Measurements from ENCODE around the gene ENPP7.

The ENPP7 gene

GRCh38 chr17:79715098-79715942 is 15.4 kb upstream of the ENPP7 start:
- DNase-seq (ENCODE audit: low read depth, low spot score) = no peak
- no peak for TF ChIP-seq ZNF274 (IDR thresholded peaks at IDR 0.05; ENCODE audit: low read depth, low read length)
- TF ChIP-seq SUZ12 (IDR thresholded peaks at IDR 0.05; ENCODE audit: extremely low read depth, insufficient read depth, insufficient read length) = no peak
- TF ChIP-seq YY1 (IDR thresholded peaks at IDR 0.05; ENCODE audit: insufficient read depth, insufficient read length) = no peak
- Histone ChIP-seq H3K9ac (ENCODE audit: insufficient read length, low read depth) (no peak overlapping the region), H3K4me1 (ENCODE audit: insufficient read depth, insufficient read length) (peaks cover 3% of the 10 kb centered on the region), H3K27me3 (ENCODE audit: insufficient read depth, insufficient read length) (peaks cover 3% of the 10 kb centered on the region), H3K9me3 (ENCODE audit: insufficient read depth, low read length) (no peaks in the 10 kb centered on the region), H3K36me3 (ENCODE audit: insufficient read depth, insufficient read length, low read length) (no peaks in the 10 kb centered on the region), H3K4me3 (ENCODE audit: insufficient read length, low read depth) (no peak overlapping the region)

- H3K9ac ChIP-seq (ENCODE audit: insufficient read length, low read depth) = peak overlapping the region; percentile 10
- DNase-seq (ENCODE audit: low read depth, low spot score) = no peak
- no peaks in the 10 kb centered on the region for H3K9me3 ChIP-seq (ENCODE audit: insufficient read depth, low read length)
- no peaks in the 10 kb centered on the region for H3K36me3 ChIP-seq (ENCODE audit: insufficient read depth, insufficient read length, low read length)
- no peak overlapping the region for H3K4me3 ChIP-seq (ENCODE audit: insufficient read length, low read depth)
- TF ChIP-seq YY1 (IDR thresholded peaks at IDR 0.05; ENCODE audit: insufficient read depth, insufficient read length) (no peak), ZNF274 (IDR thresholded peaks at IDR 0.05; ENCODE audit: low read depth, low read length) (no peak), SUZ12 (IDR thresholded peaks at IDR 0.05; ENCODE audit: extremely low read depth, insufficient read depth, insufficient read length) (no peak)
- peaks cover 3% of the 10 kb centered on the region for H3K27me3 ChIP-seq (ENCODE audit: insufficient read depth, insufficient read length)
- peaks cover 3% of the 10 kb centered on the region for H3K4me1 ChIP-seq (ENCODE audit: insufficient read depth, insufficient read length)
Measured at GRCh38 chr17:79715943-79716797, 14.6 kb upstream of the ENPP7 start.

DNA sequence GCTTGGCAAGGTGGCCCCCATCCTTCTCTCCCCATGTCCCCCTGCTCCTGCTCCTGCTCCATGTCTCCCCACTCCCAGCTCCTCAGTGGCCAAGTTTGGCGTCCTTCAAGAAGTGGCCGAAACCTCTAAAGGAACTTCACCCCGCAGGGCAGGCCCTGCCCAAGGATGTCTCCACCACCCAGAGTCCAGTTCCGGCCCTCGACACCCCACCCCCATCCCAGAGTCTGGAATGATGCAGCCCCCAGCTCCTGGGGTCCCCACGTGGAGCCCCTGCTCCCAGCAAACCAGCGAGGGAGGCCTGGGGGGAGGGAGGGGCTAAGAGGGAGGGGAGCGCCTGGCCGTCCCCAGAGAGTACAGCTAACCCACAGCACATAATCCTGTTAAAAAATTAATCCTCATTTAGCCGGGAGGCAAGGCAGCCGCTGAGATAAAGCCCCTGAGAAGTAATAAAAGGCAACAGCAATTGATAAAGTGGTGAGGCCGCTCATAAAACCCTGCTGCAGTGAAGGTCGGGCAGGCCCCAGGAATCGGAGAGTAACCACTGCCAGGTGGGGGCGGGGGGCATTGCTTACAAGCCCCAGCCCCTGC is 9.9 kb upstream of the ENPP7 start:
- Histone ChIP-seq H3K4me1 (ENCODE audit: insufficient read depth, insufficient read length) (no peaks in the 10 kb centered on the region), H3K36me3 (ENCODE audit: insufficient read depth, insufficient read length, low read length) (no peaks in the 10 kb centered on the region), H3K9ac (ENCODE audit: insufficient read length, low read depth) (no peak overlapping the region), H3K9me3 (ENCODE audit: insufficient read depth, low read length) (no peaks in the 10 kb centered on the region), H3K4me3 (ENCODE audit: insufficient read length, low read depth) (no peak overlapping the region), H3K27me3 (ENCODE audit: insufficient read depth, insufficient read length) (no peaks in the 10 kb centered on the region)
- no peak for TF ChIP-seq ZNF274 (IDR thresholded peaks at IDR 0.05; ENCODE audit: low read depth, low read length)
- no peak for TF ChIP-seq SUZ12 (IDR thresholded peaks at IDR 0.05; ENCODE audit: extremely low read depth, insufficient read depth, insufficient read length)
- DNase-seq (ENCODE audit: low read depth, low spot score) = no peak

DNA sequence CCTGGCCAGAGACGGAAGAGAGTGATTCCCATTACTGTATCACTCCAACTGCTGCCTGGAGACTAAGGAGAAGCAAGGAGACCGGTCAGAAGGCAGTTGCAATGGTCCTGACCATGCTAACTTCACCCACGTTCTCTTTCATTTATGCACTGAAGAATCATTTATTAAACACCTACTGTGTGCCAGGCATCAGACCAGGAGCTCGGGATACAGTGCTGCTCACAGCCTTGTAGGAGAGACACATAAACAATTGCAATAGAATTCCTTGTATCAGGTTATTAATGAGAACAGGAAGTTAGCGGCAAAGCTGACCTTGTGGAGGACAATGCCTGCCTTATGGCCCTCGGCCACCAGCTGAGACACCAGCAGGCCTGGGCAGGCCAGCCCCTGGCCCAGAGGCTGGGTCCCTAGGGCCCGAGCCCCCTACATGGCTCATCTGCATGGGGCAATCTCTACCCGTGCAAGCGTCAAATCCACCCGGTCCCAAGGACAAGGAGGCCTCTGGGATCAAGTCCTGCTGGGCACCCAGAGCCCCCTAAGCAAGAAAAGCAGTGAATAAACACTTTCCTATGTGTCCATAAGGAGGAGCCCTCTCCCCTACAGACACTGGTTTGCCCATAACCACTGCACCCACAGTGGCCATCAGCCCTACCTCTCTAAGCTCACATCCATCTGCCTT is 8.6 kb upstream of the ENPP7 start:
- no peaks in the 10 kb centered on the region for H3K36me3 ChIP-seq (ENCODE audit: insufficient read depth, insufficient read length, low read length)
- H3K4me1 ChIP-seq (ENCODE audit: insufficient read depth, insufficient read length) = no peaks in the 10 kb centered on the region
- no peaks in the 10 kb centered on the region for H3K27me3 ChIP-seq (ENCODE audit: insufficient read depth, insufficient read length)
- no peak overlapping the region for H3K4me3 ChIP-seq (ENCODE audit: insufficient read length, low read depth)
- no peak for DNase-seq (ENCODE audit: low read depth, low spot score)
- no peak for TF ChIP-seq SUZ12 (IDR thresholded peaks at IDR 0.05; ENCODE audit: extremely low read depth, insufficient read depth, insufficient read length)
- no peak for TF ChIP-seq ZNF274 (IDR thresholded peaks at IDR 0.05; ENCODE audit: low read depth, low read length)
- TF ChIP-seq YY1 (IDR thresholded peaks at IDR 0.05; ENCODE audit: insufficient read depth, insufficient read length) = no peak
- no peaks in the 10 kb centered on the region for H3K9me3 ChIP-seq (ENCODE audit: insufficient read depth, low read length)
- H3K9ac ChIP-seq (ENCODE audit: insufficient read length, low read depth) = no peak overlapping the region

- H3K4me3 ChIP-seq (ENCODE audit: insufficient read length, low read depth) = no peak overlapping the region
- H3K4me1 ChIP-seq (ENCODE audit: insufficient read depth, insufficient read length) = no peaks in the 10 kb centered on the region
- no peaks in the 10 kb centered on the region for H3K36me3 ChIP-seq (ENCODE audit: insufficient read depth, insufficient read length, low read length)
- H3K27me3 ChIP-seq (ENCODE audit: insufficient read depth, insufficient read length) = no peaks in the 10 kb centered on the region
- no peaks in the 10 kb centered on the region for H3K9me3 ChIP-seq (ENCODE audit: insufficient read depth, low read length)
- DNase-seq (ENCODE audit: low read depth, low spot score) = no peak
- TF ChIP-seq YY1 (IDR thresholded peaks at IDR 0.05; ENCODE audit: insufficient read depth, insufficient read length) = no peak
- TF ChIP-seq ZNF274 (IDR thresholded peaks at IDR 0.05; ENCODE audit: low read depth, low read length) = no peak
- TF ChIP-seq SUZ12 (IDR thresholded peaks at IDR 0.05; ENCODE audit: extremely low read depth, insufficient read depth, insufficient read length) = no peak
- H3K9ac ChIP-seq (ENCODE audit: insufficient read length, low read depth) = no peak overlapping the region
Measured at GRCh38 chr17:79722787-79723186, 8.0 kb upstream of the ENPP7 start.

DNA sequence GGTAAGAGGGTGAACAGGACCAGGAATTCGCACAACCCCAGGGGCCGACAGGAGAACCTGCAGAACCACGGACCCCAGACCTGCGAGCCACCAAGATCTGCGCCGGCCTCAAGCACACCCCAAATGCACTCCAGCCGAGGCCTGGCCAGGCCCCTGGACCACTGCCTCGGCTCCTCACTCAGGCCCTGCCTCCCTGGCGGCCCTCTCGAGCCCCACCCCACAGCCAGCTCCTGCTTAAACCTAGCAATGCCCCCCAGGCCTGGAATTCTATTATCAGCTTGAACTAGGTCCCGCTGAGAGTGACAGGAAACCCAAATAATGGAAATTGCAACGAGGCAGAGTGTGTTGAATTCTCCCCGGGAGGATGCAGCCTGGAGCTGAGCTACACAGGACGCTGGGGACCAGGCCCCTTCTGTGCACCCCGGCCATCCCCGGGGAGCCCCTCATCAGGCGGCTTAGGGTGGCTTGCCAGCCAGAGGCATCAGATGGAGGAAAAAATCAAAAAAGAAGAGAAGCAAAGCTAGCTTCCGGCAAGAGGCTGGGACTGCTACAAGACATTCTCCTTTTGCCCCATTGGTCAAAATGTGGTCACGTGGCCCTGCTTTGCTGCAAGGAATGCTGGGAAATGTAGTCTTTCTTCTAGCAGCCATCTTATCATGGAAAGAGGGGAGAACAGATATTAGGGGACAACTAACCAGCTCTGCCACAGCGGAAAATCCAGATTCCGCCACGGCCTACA is 2.4 kb upstream of the ENPP7 start:
- Histone ChIP-seq H3K36me3 (ENCODE audit: insufficient read depth, insufficient read length, low read length) (no peaks in the 10 kb centered on the region), H3K4me3 (ENCODE audit: insufficient read length, low read depth) (peak overlapping the region; percentile 37), H3K9me3 (ENCODE audit: insufficient read depth, low read length) (no peaks in the 10 kb centered on the region), H3K27me3 (ENCODE audit: insufficient read depth, insufficient read length) (no peaks in the 10 kb centered on the region), H3K9ac (ENCODE audit: insufficient read length, low read depth) (peak overlapping the region; percentile 64), H3K4me1 (ENCODE audit: insufficient read depth, insufficient read length) (peaks cover 6% of the 10 kb centered on the region)
- peak; percentile 80 for DNase-seq (ENCODE audit: low read depth, low spot score)
- peak; percentile 78 for TF ChIP-seq YY1 (IDR thresholded peaks at IDR 0.05; ENCODE audit: insufficient read depth, insufficient read length)
- no peak for TF ChIP-seq ZNF274 (IDR thresholded peaks at IDR 0.05; ENCODE audit: low read depth, low read length)
